Panc1 (cell line): ENCODE results near the gene BCR. TPM values are rescaled to one million over a fixed set of nuclear protein-coding genes. Genes with fewer than 3 reads are reported as not detected.

ENCODE experiments used
- ATAC-seq: fragments of 200-7000 bp; cut with Tn5 transposase; 2 replicates; pipeline ENCODE4 v1.9.1; 2020; ENCODE audit warnings: mild to moderate bottlenecking, moderate library complexity
- BruUV-seq: library from RNA; stranded (reverse); fragments of 400-500 nt; replicated peaks from 2 replicates; lab custom pipeline; 2021; lab: Mats Ljungman, UMichigan
- CTCF ChIA-PET: fragments of 300-600 bp; sonication (Branson Sonifier 250); formaldehyde crosslinking; loops from one replicate; lab custom pipeline; 2022; ENCODE audit warnings: antibody characterized with exemption; lab: Charles Lee
- POLR2A ChIA-PET: fragments of 300-600 bp; sonication (Branson Sonifier 250); formaldehyde crosslinking; loops from one replicate; lab custom pipeline; 2022; ENCODE audit warnings: antibody characterized with exemption; lab: Charles Lee
- DNase-seq: peaks from one replicate; pipeline ENCODE4 v3.0.0-alpha.2; 2010; ENCODE audit warnings: low read depth, low spot score
- H3K27ac ChIP-seq: 2 replicates; pipeline ENCODE4 v1.5.1; 2011; ENCODE audit warnings: mild to moderate bottlenecking, low read length, inconsistent platforms
- H3K27me3 ChIP-seq: fragments of 200-500 bp; sonication (Bioruptor generic); 2 replicates; pipeline ENCODE4 v1.6.0; 2014; ENCODE audit warnings: low read length, inconsistent platforms; ENCODE audit not compliant: control insufficient read depth, insufficient read depth
- H3K36me3 ChIP-seq: fragments of 200-500 bp; sonication (Bioruptor generic); 2 replicates; pipeline ENCODE4 v1.5.1; 2014; ENCODE audit warnings: inconsistent platforms, mild to moderate bottlenecking, low read length, moderate library complexity; ENCODE audit not compliant: control insufficient read depth, insufficient read depth
- H3K4me1 ChIP-seq: 2 replicates; pipeline ENCODE4 v1.5.1; 2011; ENCODE audit warnings: inconsistent platforms, mild to moderate bottlenecking, low read length, moderate library complexity; ENCODE audit not compliant: control insufficient read depth, insufficient read depth
- H3K4me3 ChIP-seq, 2 experiments: 2 replicates each; pipeline ENCODE4 v1.5.1; 2011 to 2012; ENCODE audit warnings: low read depth in 2 of 2, low read length in 2 of 2, mild to moderate bottlenecking in 2 of 2, inconsistent platforms in 1 of 2, moderate library complexity in 1 of 2
- H3K9me3 ChIP-seq: fragments of 200-500 bp; sonication (Bioruptor generic); 2 replicates; pipeline ENCODE4 v1.5.1; 2014; ENCODE audit warnings: low read depth, mild to moderate bottlenecking, inconsistent platforms, low read length, moderate library complexity; ENCODE audit not compliant: control insufficient read depth, insufficient read depth
- CTCF ChIP-seq: fragments of 450-650 bp; IDR thresholded peaks from 2 replicates; pipeline ENCODE4 v1.5.1; 2017; ENCODE audit warnings: mild to moderate bottlenecking
- POLR2AphosphoS5 ChIP-seq: IDR thresholded peaks from 2 replicates; pipeline ENCODE4 v1.6.1; 2012; ENCODE audit warnings: mild to moderate bottlenecking, low read depth, low read length, moderate library complexity
- SIN3A ChIP-seq: IDR thresholded peaks from 2 replicates; pipeline ENCODE4 v1.6.1; 2012; ENCODE audit warnings: low read depth, mild to moderate bottlenecking, low read length, moderate library complexity, borderline replicate concordance; ENCODE audit not compliant: insufficient read depth
- TCF7L2 ChIP-seq: IDR thresholded peaks from 2 replicates; pipeline ENCODE4 v1.6.1; 2011; ENCODE audit warnings: mild to moderate bottlenecking, low read depth, low read length, inconsistent platforms
- in situ Hi-C: cut with HindIII; loops from 2 replicates; pipeline ENCODE4 v1.10.0; 2016; ENCODE audit warnings: low sequenced_read_pairs, low pct_unique_long_range_greater_than_20kb
- intact Hi-C: fragments of 100-400 bp; cut with micrococcal nuclease; formaldehyde crosslinking; loops from one replicate; pipeline ENCODE4 v1.10.0; 2022; ENCODE audit not compliant: unreplicated experiment
- total RNA-seq: library from RNA; stranded (reverse); gene quantifications from one replicate; pipeline ENCODE4 v1.2.1, GENCODE V29; 2021; ENCODE audit not compliant: unreplicated experiment

BCR gene
- total RNA-seq, 1 experiment from 2014 or later = 32.1 TPM

DNA sequence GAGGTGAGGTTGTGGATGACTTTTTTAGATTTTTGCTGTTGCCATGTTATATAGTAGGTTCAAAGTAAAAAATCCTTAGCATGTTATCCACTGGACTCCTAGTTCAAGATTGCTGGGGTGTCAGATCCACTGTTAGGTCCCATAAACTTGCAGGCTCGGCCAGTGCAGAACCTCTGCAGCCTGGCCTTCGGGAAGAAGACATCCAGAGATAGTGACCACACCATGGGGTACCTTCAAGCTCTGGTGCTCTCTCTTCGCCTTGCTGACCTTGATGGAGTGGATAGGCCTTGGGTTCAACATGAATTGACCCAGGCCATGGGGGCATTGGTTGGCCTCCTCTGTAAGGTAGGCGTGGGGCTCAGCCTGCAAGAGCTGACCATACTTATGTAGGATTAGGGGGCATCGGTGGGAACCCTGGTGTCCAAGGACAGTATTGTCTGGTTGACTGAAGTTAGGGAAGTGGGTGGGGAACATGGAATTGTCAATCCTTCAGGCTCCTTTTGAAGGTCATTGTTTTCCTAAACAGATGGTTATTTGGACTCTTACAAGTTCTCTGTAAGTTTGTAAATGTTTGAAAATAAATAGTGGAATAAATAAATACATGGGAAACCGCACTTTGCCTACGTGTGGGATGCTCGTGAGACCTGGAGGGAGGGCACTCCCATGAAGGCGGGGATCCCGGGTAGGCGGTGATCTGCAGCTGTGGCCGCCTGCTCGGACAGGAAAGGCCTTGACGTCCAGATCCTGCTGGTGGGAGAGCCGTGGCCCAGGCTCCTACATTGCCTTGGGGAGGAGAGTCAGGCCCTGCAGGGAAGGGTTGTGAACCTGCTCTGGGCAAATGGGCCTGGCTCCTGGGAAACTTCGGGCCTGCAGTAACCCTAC is 37.1 kb downstream of the BCR start:
- H3K27me3 ChIP-seq = no peaks in the 10 kb centered on the region
- no peaks in the 10 kb centered on the region for H3K9me3 ChIP-seq
- H3K4me1 ChIP-seq = no peaks in the 10 kb centered on the region; the same call in none of the 2 replicates
- no TSS peak for BruUV-seq
- POLR2A ChIA-PET = no interaction called here
- CTCF ChIA-PET = no interaction called here
- no peak for TF ChIP-seq SIN3A
- no peak for TF ChIP-seq CTCF
- ATAC-seq = no peak
- no peak overlapping the region for H3K27ac ChIP-seq
- DNase-seq = no peak
- no peaks in the 10 kb centered on the region for H3K36me3 ChIP-seq
- in situ Hi-C loops = no loop called here
- H3K4me3 ChIP-seq = no peak overlapping the region
- intact Hi-C loops = loop anchor here (2.0 kb wide), 1 partner anchor 19 kb away; no protein-coding TSS in a partner anchor

DNA sequence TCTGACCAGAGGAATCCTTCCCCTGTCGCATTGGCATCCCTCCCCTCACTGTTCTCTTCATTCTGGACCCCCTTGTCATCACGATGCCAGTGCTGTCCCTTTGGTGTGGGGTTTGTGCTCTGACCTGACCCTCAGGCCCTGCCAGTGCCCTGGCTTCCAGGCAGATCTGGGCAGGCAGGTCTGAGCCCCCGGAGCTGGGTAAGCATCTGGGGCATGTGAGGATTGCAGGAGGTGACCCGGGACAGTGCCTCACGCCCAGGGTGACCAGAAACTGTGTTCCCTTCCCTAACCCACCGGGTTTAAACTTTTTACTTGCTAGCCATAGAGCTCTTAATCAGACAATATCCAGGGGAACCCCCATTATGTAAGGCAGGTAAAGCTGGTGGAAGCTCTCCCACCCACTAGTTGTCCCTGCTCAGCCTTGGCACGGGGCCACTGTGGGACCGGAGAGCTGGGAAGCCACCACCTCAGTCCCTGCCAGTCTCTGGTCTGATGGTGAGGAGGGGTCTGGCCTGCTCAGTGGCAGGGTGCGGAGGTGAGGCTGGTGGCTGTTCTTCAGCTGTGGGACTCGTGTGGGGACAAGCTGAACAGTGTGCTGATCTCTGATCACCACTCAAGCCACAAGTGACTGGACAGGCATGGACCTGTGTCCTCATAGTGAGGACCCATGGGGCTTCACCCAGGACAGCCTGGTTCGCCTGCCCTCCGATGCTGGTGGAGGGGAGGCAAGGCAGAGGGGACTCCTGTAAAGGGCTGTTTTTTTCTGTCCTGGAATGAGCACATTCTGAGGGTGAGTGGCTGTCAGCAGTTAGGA is 38.0 kb downstream of the BCR start:
- DNase-seq = no peak
- no peaks in the 10 kb centered on the region for H3K9me3 ChIP-seq
- H3K27ac ChIP-seq = no peak overlapping the region
- in situ Hi-C loops = no loop called here
- BruUV-seq = no TSS peak
- H3K36me3 ChIP-seq = no peaks in the 10 kb centered on the region
- H3K27me3 ChIP-seq = no peaks in the 10 kb centered on the region
- no peak overlapping the region for H3K4me3 ChIP-seq
- POLR2A ChIA-PET = no interaction called here
- CTCF ChIA-PET = no interaction called here
- intact Hi-C loops = no loop called here
- ATAC-seq = no peak; the same call in 1 of the 2 replicates
- TF ChIP-seq TCF7L2 = no peak
- no peak for TF ChIP-seq SIN3A
- no peak for TF ChIP-seq POLR2AphosphoS5
- H3K4me1 ChIP-seq = no peaks in the 10 kb centered on the region; the same call in none of the 2 replicates

DNA sequence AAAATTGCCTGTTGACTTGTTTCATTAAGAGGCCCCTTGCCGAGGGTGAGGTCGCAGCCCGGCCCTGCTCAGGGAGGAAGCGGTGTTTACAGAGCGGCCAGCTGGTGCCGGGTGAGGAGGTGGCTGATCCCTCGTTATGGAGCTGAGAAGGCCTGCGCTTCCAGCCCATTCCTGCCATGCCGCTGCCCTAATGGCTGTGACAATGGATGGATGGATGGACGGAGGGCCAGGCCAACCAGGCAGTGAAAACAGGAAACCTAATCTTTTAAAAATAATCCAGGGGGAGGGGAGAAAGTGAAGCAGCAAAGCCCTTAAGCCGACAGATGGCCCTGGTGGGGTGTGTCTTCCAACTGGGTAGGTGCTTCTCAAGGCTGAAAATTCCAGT is 38.5 kb downstream of the BCR start:
- CTCF ChIA-PET = interaction anchor here (0.6 kb wide), 1 partner anchor 670 kb away, joined by 5 read pairs; no protein-coding TSS in a partner anchor
- DNase-seq (no peak), ATAC-seq (no peak)
- no peak overlapping the region for H3K27ac ChIP-seq
- no peaks in the 10 kb centered on the region for H3K36me3 ChIP-seq
- no TSS peak for BruUV-seq
- no peaks in the 10 kb centered on the region for H3K9me3 ChIP-seq
- intact Hi-C loops = no loop called here
- TF ChIP-seq TCF7L2 (no peak), SIN3A (no peak)
- POLR2A ChIA-PET = no interaction called here
- in situ Hi-C loops = no loop called here
- no peaks in the 10 kb centered on the region; the same call in none of the 2 replicates for H3K4me1 ChIP-seq
- no peak overlapping the region for H3K4me3 ChIP-seq
- H3K27me3 ChIP-seq = no peaks in the 10 kb centered on the region
